Measurements from ENCODE around the gene TCF23.
A peak's percentile ranks its signal among the peaks of the same experiment; 100 is the strongest.
"Not testable (repeated sequence)": the region's sequence is repeated elsewhere in the genome, so short reads cannot be mapped to it uniquely, and the experiment has no call there.

TCF23 gene

GRCh38 chr2:27189989-27190388 is 41.2 kb downstream of the TCF23 start:
- DNase-seq (ENCODE audit: low spot score), result no peak

DNA sequence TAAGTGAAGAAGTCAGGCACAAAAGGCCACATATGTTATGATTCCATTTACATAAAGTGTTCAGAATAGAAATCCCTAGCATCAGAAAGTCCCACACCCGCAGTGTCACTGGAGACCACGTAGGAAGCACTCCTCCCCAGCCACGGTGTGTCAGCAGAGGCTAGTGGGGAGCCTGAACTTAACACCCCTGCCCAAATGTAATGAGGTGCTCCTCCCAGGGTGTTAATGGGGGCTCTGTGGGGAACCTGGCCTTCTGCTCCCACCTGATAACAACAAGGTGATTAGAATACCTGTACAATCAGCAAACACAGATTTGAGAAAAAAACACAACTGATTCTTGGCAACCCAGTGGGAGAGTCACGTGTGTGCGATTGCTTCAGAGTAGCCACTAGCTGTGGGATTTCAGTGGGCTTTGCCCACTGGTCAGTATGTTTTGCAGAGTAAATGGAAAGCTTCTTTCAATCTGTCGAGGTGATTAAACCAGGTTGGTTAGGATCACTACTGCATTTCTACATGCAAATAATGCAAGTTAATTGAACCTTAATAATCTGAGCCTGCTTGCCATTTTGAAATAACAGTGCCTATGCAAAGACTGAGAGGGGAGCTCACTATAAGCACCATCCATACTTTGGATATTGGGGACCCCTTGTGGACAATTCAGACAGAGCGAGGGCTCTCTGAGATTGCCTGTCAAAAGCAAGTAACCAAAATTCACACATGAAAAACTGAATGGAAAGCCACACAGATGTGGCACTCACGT is 42.4 kb downstream of the TCF23 start:
- DNase-seq (ENCODE audit: low spot score), result peak; percentile 68

DNA sequence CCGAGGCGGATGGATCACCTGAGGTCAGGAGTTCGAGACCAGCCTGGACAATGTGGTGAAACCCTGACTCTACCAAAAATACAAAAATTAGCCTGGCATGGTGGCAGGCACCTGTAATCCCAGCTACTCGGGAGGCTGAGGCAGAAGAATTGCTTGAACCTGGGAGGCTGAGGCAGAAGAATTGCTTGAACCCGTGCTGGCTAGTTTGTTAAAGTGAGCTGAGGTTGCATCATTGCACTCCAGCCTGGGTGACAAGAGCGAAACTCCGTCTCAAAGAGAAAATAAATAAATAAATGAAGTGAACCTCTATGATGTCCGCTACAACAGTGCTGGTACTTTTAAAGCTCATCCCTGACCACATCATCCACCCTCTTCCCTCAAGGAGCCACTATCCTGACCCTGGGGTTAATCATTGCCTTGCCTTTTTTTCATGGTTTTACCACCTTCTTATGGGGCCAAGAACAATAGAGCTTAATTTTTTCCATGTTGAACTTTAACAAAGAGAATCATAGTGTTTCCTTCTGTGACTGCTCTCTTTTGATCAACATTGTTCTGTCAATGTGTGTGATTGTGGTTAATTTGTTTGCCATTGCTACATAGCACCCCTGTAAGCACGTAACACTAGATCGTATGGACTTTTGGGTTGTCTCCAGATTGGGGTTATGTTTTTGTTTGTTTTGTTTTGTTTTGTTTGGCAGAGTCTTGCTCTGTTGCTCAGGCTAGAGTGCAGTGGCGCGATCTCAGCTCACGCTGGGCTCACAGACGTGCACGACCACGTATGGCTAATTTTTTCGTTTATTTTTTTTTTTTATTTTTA is 45.9 kb downstream of the TCF23 start:
- no peak for DNase-seq (ENCODE audit: low spot score)

GRCh38 chr2:27195799-27196198 is 47.0 kb downstream of the TCF23 start:
- not testable (repeated sequence) for DNase-seq (ENCODE audit: low spot score)

DNA sequence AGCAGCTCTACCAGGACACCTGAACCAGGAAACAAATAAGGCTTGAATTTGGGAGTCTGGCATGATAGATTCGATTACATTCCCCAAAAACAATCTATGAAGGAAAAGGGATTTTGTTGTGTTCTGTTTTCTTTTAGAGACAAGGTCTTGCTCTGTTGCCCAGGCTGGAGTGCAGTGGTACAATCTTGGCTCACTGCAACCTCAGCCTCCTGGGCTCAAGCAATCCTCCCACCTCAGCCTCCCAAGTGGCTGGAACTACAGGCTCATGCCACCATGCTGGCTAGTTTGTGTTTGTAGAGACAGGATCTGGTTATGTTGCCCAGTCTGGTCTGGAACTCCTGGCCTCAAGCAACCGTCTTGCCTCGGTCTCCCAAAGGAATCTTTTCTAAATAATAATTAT is 49.3 kb downstream of the TCF23 start:
- DNase-seq (ENCODE audit: low spot score), result not testable (repeated sequence)

GRCh38 chr2:27198627-27199026 is 49.8 kb downstream of the TCF23 start:
- no peak for DNase-seq (ENCODE audit: low spot score)

GRCh38 chr2:27199241-27199640 is 50.4 kb downstream of the TCF23 start:
- no peak for DNase-seq (ENCODE audit: low spot score)

GRCh38 chr2:27201675-27202074 is 52.9 kb downstream of the TCF23 start:
- DNase-seq (ENCODE audit: low spot score), result no peak

GRCh38 chr2:27202854-27203253 is 54.0 kb downstream of the TCF23 start:
- DNase-seq (ENCODE audit: low spot score), result no peak

DNA sequence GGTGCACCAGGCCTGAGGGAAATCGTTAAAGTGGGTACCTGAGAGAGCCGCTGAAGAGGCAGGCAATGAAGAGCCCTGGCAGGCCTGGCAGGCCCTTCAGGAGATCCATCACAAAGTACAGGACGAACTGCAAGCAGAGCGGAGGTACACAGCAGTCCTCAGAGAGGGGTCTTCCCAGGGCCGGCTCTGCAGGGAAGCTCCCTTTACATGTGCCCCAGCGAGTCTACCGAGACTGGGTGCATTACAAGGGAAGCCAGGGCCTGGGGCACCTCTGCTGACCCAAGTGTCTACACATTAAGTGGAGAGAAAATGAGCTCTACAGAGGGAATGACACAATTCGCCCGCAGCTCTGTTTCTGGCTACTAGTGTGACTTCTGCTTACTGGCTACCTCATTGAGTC is 54.9 kb downstream of the TCF23 start:
- no peak for DNase-seq (ENCODE audit: low spot score)

- DNase-seq (ENCODE audit: low spot score), result no peak
Measured at GRCh38 chr2:27204566-27204965, 55.8 kb downstream of the TCF23 start.

- DNase-seq (ENCODE audit: low spot score), result no peak
Measured at GRCh38 chr2:27205206-27205605, 56.4 kb downstream of the TCF23 start.

- no peak for DNase-seq (ENCODE audit: low spot score)
Measured at GRCh38 chr2:27206346-27206745, 57.5 kb downstream of the TCF23 start.
